H9 (cell line): ENCODE data around the gene SEC24C. TPM values are rescaled to one million over a fixed set of nuclear protein-coding genes. Genes with fewer than 3 reads are reported as not detected.

ENCODE experiments used
- DNase-seq: peaks from one replicate; pipeline ENCODE4 v3.0.0-alpha.2; 2017
- H2AFZ ChIP-seq: one replicate; pipeline ENCODE4 v1.6.1; 2013; ENCODE audit warnings: mild to moderate bottlenecking, low read length, control low read depth, moderate library complexity
- H2AK5ac ChIP-seq: 2 replicates; pipeline ENCODE4 v1.6.1; 2013; ENCODE audit warnings: low read length, control low read depth, mixed read lengths; ENCODE audit not compliant: insufficient read length
- H2BK120ac ChIP-seq: one replicate; pipeline ENCODE4 v1.6.1; 2013; ENCODE audit warnings: low read depth, mild to moderate bottlenecking, low read length, control low read depth, inconsistent platforms; ENCODE audit not compliant: poor library complexity, severe bottlenecking
- H2BK12ac ChIP-seq: 2 replicates; pipeline ENCODE4 v1.6.1; 2013; ENCODE audit warnings: low read length, control low read depth, mixed read lengths, low read depth; ENCODE audit not compliant: insufficient read length
- H2BK15ac ChIP-seq: 2 replicates; pipeline ENCODE4 v1.6.1; 2013; ENCODE audit warnings: low read depth, low read length, control low read depth
- H2BK20ac ChIP-seq: one replicate; pipeline ENCODE4 v1.6.1; 2013; ENCODE audit warnings: low read depth, mild to moderate bottlenecking, low read length, control low read depth, inconsistent platforms; ENCODE audit not compliant: poor library complexity, severe bottlenecking
- H2BK5ac ChIP-seq: 2 replicates; pipeline ENCODE4 v1.6.1; 2013; ENCODE audit warnings: low read length, control low read depth, mixed read lengths; ENCODE audit not compliant: insufficient read length
- H3K14ac ChIP-seq: 2 replicates; pipeline ENCODE4 v1.6.1; 2013; ENCODE audit warnings: low read length, control low read depth; ENCODE audit not compliant: insufficient read depth
- H3K18ac ChIP-seq: 2 replicates; pipeline ENCODE4 v1.6.1; 2013; ENCODE audit warnings: low read depth, mild to moderate bottlenecking, mixed read lengths, low read length, control low read depth; ENCODE audit not compliant: insufficient read length
- H3K23ac ChIP-seq: 2 replicates; pipeline ENCODE4 v1.6.1; 2013; ENCODE audit warnings: low read length, control low read depth, mixed read lengths, low read depth; ENCODE audit not compliant: insufficient read length
- H3K23me2 ChIP-seq: 2 replicates; pipeline ENCODE4 v1.6.1; 2013; ENCODE audit warnings: low read depth, mild to moderate bottlenecking, mixed read lengths, low read length, control low read depth; ENCODE audit not compliant: insufficient read length, poor library complexity, severe bottlenecking
- H3K27ac ChIP-seq: 2 replicates; pipeline ENCODE4 v1.5.1; 2013; ENCODE audit warnings: low read length, control low read depth, mixed read lengths, low read depth; ENCODE audit not compliant: insufficient read length
- H3K27me3 ChIP-seq: 2 replicates; pipeline ENCODE4 v1.6.1; 2013; ENCODE audit warnings: low read length, control low read depth, inconsistent platforms; ENCODE audit not compliant: insufficient read depth
- H3K4ac ChIP-seq: 2 replicates; pipeline ENCODE4 v1.6.1; 2013; ENCODE audit warnings: low read depth, mild to moderate bottlenecking, control low read depth, inconsistent platforms, low read length, moderate library complexity
- H3K4me1 ChIP-seq: 2 replicates; pipeline ENCODE4 v1.6.1; 2013; ENCODE audit warnings: low read length, control low read depth, inconsistent platforms; ENCODE audit not compliant: insufficient read depth
- H3K4me2 ChIP-seq: 2 replicates; pipeline ENCODE4 v1.6.1; 2013; ENCODE audit warnings: low read length, control low read depth, mixed read lengths; ENCODE audit not compliant: insufficient read length, insufficient read depth
- H3K56ac ChIP-seq: 2 replicates; pipeline ENCODE4 v1.6.1; 2013; ENCODE audit warnings: low read depth, mild to moderate bottlenecking, mixed read lengths, low read length, control low read depth; ENCODE audit not compliant: insufficient read length
- H3K79me1 ChIP-seq: 2 replicates; pipeline ENCODE4 v1.6.1; 2013; ENCODE audit warnings: low read depth, mild to moderate bottlenecking, moderate library complexity, low read length, control low read depth, inconsistent platforms; ENCODE audit not compliant: insufficient read depth, poor library complexity, severe bottlenecking
- H3K79me2 ChIP-seq: 2 replicates; pipeline ENCODE4 v1.6.1; 2013; ENCODE audit warnings: low read length, control low read depth, inconsistent platforms; ENCODE audit not compliant: insufficient read depth
- H3K9ac ChIP-seq: 2 replicates; pipeline ENCODE4 v1.6.1; 2013; ENCODE audit warnings: low read length, control low read depth, mixed read lengths; ENCODE audit not compliant: insufficient read length; ENCODE audit errors: extremely low read depth
- H3K9me3 ChIP-seq: one replicate; pipeline ENCODE4 v1.6.1; 2013; ENCODE audit warnings: low read depth, low read length, inconsistent platforms; ENCODE audit not compliant: control insufficient read depth
- H3T11ph ChIP-seq: one replicate; pipeline ENCODE4 v1.6.1; 2013; ENCODE audit warnings: mild to moderate bottlenecking, low read length, control low read depth, inconsistent platforms
- H4K20me1 ChIP-seq: one replicate; pipeline ENCODE4 v1.6.1; 2013; ENCODE audit not compliant: control insufficient read depth, insufficient read length, insufficient read depth
- H4K5ac ChIP-seq: 2 replicates; pipeline ENCODE4 v1.6.1; 2013; ENCODE audit warnings: low read depth, mild to moderate bottlenecking, mixed read lengths, low read length, control low read depth; ENCODE audit not compliant: insufficient read length
- H4K8ac ChIP-seq: replicated peaks from 2 replicates; pipeline ENCODE4 v1.6.1; 2013; ENCODE audit warnings: low read length, control low read depth, mixed read lengths, low read depth; ENCODE audit not compliant: insufficient read length
- H4K91ac ChIP-seq: 2 replicates; pipeline ENCODE4 v1.6.1; 2013; ENCODE audit warnings: low read depth, mild to moderate bottlenecking, moderate library complexity, mixed read lengths, low read length, control low read depth; ENCODE audit not compliant: insufficient read length
- H3K27ac Mint-ChIP-seq, 3 experiments: 2 replicates in 2 of 3; 3 replicates in 1 of 3; pipeline ENCODE4 v1.8.0; 2020 to 2021; ENCODE audit warnings: mixed read lengths in 3 of 3, mild to moderate bottlenecking in 1 of 3, moderate library complexity in 1 of 3
- H3K27me3 Mint-ChIP-seq: 2 replicates; pipeline ENCODE4 v1.8.0; 2021; ENCODE audit warnings: low read depth, mild to moderate bottlenecking, moderate library complexity, mixed read lengths
- H3K36me3 Mint-ChIP-seq, 3 experiments: 2 replicates in 2 of 3; 3 replicates in 1 of 3; pipeline ENCODE4 v1.8.0; 2020 to 2021; ENCODE audit warnings: low read depth in 3 of 3, mixed read lengths in 3 of 3; ENCODE audit not compliant: insufficient read depth in 1 of 3
- H3K4me1 Mint-ChIP-seq, 2 experiments: 2 replicates each; pipeline ENCODE4 v1.8.0; 2020; ENCODE audit warnings: mixed read lengths in 2 of 2
- H3K4me3 Mint-ChIP-seq, 2 experiments: 2 replicates in 1 of 2; 3 replicates in 1 of 2; pipeline ENCODE4 v1.8.0; 2020 to 2021; ENCODE audit warnings: mild to moderate bottlenecking in 2 of 2, mixed read lengths in 2 of 2, moderate library complexity in 1 of 2
- H3K9me3 Mint-ChIP-seq, 2 experiments: 2 replicates in 1 of 2; 3 replicates in 1 of 2; pipeline ENCODE4 v1.8.0; 2020; ENCODE audit warnings: mild to moderate bottlenecking in 2 of 2, mixed read lengths in 2 of 2, moderate library complexity in 1 of 2
- CTCF ChIP-seq: fragments of 200-600 bp; sonication (generic); conservative IDR thresholded peaks from 3 replicates; pipeline ENCODE4 v1.8.0; 2021; ENCODE audit warnings: antibody characterized with exemption, mild to moderate bottlenecking
- WGBS: extraction: QIAGEN DNeasy Blood & Tissue Kit; methylation state at CpG from one replicate; pipeline ENCODE4 v1.1.7; 2013; ENCODE audit warnings: missing lambda C conversion rate, low lambda C conversion rate, mixed read lengths; ENCODE audit not compliant: insufficient read length; ENCODE audit errors: extremely low coverage; 5-methylcytosine and 5-hydroxymethylcytosine counted together
- total RNA-seq: library from RNA; stranded (reverse); gene quantifications from 2 replicates; pipeline ENCODE4 v1.2.1, GENCODE V29; 2021

Gene SEC24C
- total RNA-seq, 1 experiment from 2014 or later: 62.4 TPM

GRCh38 chr10:73791871-73792400 lies 47.8 kb downstream of the SEC24C start:
- no peak for TF ChIP-seq CTCF
- Histone ChIP-seq H3K4me2 (no peak overlapping the region), H4K5ac (no peak overlapping the region), H3K56ac (no peak overlapping the region), H3K27ac (no peak overlapping the region), H3K27me3 (no peaks in the 10 kb centered on the region), H3K4ac (no peak overlapping the region), H4K91ac (no peak overlapping the region), H3K23ac (no peak overlapping the region), H2BK5ac (no peak overlapping the region), H2BK15ac (no peak overlapping the region), H3K9me3 (no peaks in the 10 kb centered on the region), H3K79me2 (no peaks in the 10 kb centered on the region), H2BK20ac (no peak overlapping the region), H4K8ac (no peak overlapping the region), H3T11ph (no peak overlapping the region), H3K18ac (no peak overlapping the region), H2AK5ac (no peak overlapping the region), H3K9ac (no peak overlapping the region), H2AFZ (no peak overlapping the region), H3K4me1 (no peaks in the 10 kb centered on the region), H3K79me1 (no peaks in the 10 kb centered on the region), H4K20me1 (no peaks in the 10 kb centered on the region), H3K14ac (no peak overlapping the region), H2BK12ac (no peak overlapping the region), H2BK120ac (no peak overlapping the region), H3K23me2 (no peaks in the 10 kb centered on the region)
- Mint-ChIP-seq H3K9me3 (no peaks in the 10 kb centered on the region), H3K36me3 (peaks cover 31 to 60% (median 43%) of the 10 kb centered on the region in 3 experiments; a peak in 6 of 7 replicates), H3K27ac (no peak overlapping the region), H3K4me3 (no peak overlapping the region), H3K4me1 (0 out of 4 replicates have a peak, but pooled peaks cover 0 to 3% of the 10 kb centered on the region in 2 experiments), H3K27me3 (no peaks in the 10 kb centered on the region)
- no CpG with 5 or more reads among the region's 26 CpGs for WGBS
- DNase-seq: no peak
